Eye (tissue), 1 donor: Measurements from ENCODE around the gene ZNF276.
A peak's percentile ranks its signal among the peaks of the same experiment; 100 is the strongest.

Experiments used
- DNase-seq: peaks from one replicate; pipeline ENCODE4 v3.0.0-alpha.2; 2015

ZNF276 gene

DNA sequence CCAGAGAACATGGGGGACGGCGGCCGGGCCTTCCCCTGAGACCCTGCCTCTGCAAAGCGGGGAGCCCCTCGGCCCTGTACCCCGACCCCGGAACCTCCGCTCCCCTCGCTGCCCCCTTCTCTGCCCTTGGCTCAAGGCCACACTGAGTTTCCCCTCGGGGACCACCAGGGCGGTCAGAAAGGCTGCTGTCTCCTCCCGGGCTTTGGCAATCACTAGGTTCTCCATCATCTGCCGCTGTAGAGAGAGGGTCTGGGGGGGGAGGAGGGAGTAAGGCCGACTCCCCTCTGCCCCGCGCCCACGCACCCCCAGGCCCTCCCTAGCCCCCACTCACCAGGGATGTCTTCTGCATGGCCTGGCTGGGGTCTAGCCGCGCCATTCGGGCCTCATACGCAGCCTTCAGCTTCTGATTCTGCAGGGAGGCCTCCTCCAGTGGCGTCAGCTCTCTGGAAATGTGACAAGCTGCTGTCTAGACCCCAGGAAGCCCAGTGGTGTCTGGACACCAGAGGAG lies 9.0 kb upstream of the ZNF276 start:
- no peak for DNase-seq

DNA sequence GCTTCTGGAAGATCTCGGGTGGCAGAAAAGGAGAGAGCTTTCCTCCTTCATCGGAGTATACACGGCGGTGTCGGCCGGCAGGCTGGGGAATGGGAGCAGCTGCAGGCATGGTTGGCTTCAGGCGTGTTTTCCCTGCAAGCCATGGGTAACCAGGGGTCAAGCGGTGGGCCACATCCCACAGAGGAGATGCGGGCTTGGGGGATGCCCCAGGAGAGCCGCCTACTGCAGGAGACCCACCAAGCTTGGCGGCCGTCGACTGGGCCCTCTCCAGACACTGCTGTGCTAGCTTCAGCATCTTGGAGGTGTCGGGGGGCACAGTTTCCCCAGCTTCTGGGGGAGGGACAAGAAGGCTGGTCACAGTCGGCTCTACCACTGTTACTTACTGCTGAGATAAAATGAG lies 4.8 kb upstream of the ZNF276 start:
- no peak for DNase-seq

DNA sequence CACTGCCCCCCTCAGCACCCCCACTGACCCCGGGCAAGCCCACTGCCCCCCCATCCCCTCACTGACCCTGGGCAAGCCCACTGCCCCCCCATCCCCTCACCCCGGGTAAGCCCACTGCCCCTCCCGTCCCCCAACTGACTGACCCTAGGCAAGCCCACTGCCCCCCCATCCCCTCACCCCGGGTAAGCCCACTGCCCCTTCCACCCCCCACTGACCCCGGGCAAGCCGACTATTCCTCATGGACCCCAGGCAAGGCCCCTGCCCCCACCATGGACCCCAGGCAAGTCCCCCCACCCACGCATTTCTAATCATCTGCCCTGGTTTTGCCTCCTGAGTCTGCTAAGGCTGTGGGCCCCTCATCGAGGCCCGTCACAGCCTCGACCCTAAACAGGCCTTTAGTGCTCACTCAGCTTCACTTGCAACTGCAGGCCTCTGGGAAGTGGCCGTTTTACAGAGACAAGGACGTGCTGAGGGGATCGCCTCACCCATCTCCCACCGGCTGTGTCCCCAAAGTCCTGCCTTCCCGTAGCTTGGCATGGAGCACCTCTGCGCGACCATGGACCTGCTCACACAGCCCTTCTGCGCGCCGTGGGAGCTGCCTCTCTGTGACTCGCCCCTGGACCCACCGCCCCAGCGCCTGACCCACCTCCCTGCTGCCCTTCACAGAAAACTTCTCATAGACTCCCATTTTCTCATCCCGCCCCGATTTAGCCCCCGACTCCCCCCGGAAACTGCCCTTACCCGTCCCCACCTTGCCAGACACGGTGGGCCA lies 4.2 kb upstream of the ZNF276 start:
- DNase-seq = no peak

DNA sequence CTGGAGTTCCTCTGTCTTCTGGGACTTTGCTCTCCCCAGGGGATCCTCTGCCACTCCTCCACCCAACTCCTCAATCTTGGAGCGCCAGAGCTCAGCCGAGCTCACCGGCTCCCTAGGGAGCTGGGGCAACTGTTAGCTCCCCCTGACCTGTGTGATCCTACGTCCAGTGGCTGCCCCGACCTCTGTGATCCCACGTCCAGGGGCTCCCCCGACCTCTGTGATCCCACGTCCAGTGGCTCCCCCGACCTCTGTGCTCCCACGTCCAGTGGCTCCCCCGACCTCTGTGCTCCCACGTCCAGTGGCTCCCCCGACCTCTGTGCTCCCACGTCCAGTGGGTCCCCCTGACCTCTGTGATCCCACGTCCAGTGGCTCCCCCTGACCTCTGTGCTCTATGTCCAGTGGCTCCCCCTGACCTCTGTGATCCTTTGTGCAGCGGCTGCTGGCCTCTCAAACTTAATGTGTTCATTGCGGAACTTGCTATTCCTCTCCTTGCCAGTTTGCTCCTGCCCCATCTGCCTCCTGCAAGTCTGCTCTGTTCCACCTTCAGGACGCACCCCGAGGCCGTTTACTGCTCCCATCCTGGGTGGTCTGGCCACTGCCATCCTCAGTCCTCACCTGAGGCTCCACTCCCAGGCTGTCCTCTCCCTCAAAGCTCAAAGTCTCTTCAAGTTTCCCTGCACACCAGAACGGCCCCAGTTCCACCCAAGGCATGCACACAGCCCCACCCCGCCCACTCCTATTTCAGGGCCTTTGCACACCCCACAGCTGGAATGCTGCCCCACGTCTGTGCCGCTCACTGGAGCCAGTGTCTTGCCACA lies 3.4 kb upstream of the ZNF276 start:
- no peak for DNase-seq

DNA sequence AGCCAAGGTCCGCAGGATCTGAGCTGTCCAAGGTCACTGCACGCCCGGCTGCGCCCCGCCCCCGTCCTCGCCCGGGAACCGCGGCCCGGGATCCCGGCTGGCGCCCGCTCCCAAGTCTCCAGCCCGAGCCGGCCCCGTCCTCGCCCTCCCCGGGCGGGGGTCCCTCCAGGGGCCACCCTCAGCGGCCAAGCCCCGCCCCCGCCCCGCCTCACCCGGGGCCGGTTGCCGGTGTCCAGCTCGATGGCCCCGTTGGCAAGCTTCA lies 855 bp upstream of the ZNF276 start:
- DNase-seq = peak; percentile 79

DNA sequence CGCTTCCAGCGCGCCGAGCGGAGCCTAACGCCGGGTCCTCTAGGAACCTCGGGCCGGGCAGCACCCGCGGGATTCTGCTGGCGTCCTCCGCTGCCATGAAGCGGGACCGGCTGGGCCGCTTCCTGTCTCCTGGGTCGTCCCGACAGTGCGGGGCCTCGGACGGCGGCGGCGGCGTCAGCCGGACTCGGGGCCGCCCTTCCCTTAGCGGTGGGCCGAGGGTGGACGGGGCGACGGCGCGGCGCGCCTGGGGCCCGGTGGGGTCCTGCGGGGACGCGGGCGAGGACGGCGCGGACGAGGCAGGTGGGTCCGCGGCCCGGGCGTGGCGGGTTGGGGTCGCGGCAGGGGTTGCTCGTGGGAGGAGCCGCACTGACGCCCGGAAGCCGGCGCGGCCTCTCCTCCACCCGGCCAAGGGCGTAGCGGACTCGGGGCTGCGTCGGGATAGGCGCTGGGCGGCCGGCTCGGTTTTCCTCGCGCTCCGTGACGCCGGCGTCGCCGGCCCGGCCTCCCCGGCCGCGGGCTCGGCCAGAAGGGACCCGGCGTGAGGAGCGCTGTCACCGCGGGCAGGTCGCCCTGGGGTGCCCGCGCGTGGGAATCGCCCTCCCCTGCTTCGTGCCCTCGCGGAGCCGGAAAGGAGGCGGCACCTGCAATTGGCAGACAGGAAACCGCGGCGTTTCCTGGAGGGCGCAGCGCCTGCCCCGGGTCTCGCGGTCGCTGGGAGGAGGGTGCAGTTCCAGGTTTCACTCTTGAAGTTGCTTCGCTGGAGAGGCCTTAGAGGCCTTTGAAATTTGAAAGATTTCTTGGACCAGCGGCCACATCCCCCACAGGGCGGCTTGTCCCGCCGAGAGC lies 432 bp downstream of the ZNF276 start:
- peak; percentile 38 for DNase-seq

DNA sequence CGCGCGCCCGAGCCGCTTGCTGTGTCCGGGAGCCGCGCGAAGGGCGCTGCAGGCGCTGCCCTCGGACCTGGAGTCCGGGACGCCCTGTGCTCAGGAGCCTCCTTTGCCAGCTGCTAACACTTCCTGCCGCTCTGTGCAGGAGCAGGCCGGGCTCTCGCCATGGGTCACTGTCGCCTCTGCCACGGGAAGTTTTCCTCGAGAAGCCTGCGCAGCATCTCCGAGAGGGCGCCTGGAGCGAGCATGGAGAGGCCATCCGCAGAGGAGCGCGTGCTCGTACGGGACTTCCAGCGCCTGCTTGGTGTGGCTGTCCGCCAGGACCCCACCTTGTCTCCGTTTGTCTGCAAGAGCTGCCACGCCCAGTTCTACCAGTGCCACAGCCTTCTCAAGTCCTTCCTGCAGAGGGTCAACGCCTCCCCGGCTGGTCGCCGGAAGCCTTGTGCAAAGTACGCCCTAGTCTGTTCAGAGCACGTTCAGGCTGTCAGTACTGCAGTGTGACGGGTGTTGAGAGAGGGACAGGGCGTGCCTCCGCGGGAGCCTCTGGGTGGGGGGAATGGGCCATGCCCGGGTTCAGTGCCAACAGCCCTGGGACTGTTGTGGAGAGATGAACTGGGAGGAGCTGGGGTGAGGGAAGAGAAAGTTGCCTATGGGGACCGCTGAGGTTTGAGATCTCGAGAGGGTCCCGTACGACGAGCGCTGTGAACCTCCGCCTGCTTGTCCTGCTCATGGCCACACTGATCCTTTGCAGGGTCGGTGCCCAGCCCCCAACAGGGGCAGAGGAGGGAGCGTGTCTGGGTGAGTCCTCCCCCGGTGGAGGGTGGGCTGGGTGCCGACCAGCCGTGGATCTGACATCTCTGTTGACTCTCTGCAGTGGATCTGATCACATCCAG lies 1.3 kb downstream of the ZNF276 start:
- DNase-seq = peak; percentile 37

DNA sequence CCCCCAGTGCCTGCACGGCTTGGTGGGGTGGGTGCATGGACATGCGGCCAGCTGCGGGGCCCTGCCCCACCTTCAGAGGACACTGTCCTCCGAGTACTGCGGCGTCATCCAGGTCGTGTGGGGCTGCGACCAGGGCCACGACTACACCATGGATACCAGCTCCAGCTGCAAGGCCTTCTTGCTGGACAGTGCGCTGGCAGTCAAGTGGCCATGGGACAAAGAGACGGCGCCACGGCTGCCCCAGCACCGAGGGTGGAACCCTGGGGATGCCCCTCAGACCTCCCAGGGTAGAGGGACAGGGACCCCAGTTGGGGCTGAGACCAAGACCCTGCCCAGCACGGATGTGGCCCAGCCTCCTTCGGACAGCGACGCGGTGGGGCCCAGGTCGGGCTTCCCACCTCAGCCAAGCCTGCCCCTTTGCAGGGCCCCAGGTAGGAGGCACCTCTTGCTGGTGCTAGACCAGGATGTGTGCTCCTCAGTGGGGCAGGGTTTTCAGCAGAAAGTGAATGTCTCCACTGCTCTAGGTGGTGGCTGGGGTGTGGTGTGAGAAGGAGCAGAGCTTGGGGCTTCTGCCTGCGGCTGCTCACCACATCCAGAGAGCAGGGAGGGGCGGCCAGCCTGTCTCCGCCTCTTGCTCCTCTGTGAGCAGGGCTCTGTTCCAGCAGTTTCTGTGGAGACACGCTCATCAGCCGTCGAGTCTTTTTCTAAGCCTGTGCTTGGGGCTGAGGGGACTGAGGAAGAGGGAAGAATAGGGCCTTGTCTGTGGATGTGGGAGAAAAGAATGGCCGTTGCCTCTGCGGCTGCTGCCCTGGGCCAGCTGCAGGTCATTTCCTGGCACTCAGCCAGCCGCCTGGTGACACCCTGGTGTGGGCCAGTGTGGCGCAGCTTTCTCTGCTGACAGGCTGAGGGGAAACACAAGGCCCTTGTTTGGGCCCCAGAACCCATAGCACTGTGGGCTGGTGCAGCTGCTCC lies 2.2 kb downstream of the ZNF276 start:
- DNase-seq = no peak

DNA sequence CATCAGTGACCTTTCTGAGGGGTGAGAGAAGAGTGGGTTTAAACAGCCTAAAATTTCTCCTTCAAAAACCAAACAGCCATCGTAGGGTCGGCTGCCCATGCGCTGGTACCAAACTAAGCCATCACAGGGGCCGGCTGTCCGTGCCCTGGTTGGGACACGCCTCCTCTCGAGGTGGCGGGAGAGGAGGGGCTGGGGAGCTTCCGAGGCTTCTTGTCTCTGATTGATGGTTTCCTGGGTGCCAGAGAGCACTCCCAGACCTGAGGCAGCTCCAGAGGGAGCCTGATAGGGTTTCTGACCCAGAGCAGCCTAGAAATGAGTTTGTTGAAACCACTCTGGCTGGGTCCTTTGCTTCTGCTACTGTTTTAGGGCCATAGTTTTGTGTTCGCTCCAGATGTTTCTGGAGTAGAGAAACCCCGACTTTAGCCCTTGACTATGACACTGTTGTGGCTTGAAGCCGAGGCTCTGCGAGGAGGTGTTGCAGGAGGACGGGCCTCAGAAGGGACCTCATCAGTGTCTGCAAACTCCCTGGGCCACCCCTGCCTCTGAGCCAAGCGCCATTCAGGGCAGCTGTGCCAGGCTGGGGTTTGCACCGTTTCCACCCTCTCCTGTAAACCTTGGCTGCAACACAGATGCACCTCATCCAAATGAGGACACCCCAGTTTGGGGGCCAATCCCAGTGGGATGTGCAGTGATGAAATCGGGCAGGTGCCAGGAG lies 6.2 kb downstream of the ZNF276 start:
- no peak for DNase-seq

DNA sequence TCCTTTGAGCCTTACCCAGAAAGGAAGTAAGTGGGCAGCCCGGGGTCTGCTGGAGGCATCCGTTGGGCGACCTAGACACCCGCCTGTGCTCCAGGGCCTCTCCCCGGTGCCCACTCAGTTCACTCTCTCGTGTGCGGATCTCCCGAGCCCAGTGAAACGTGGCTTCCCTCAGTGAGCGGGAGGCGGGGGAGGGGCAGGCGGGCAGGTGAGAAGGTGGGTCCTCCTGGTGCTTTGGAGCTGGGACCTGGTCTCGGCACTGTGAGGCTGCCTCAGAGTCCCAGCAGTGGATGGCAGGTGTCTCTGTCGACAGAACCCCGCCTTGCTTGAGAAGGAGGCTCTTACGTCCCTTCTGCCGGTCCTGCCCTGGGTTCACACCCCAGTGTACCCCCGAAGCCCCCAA lies 8.0 kb downstream of the ZNF276 start:
- no peak for DNase-seq

DNA sequence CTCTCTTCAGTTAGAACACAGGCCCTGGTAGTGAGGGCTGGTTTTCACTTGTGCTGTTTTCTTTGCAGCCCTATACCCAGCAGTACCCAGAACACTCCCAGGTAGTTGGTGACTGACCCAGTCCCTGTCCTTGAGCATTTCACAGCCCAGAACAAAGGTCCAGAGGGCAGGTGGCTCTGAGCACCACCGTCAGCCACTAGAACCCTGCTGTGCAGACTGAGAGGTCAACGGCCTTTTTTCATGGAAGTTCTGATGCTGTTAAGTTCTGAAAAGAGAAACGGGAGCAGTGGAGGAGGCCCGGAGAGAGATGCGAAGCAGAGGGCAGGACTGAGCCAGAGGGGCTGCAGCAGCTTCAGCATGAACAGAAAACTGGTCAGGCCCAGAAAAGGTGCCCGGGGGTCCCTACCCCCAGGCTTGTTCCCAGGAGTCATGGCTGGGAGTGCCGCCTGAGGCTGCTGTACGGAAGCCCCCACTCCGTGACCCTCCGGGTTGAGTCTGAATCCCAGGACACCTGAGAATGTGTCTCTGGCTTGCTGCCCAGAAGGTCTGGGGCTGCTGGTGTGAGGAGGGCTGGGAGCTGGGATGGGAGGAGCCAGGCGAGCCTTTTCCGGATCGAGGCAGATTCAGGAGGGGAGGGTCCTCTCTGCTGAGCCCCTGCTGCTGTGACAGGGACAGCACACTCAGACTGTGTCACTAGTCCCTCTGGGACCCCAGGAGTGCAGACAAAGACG lies 8.7 kb downstream of the ZNF276 start:
- peak; percentile 28 for DNase-seq

DNA sequence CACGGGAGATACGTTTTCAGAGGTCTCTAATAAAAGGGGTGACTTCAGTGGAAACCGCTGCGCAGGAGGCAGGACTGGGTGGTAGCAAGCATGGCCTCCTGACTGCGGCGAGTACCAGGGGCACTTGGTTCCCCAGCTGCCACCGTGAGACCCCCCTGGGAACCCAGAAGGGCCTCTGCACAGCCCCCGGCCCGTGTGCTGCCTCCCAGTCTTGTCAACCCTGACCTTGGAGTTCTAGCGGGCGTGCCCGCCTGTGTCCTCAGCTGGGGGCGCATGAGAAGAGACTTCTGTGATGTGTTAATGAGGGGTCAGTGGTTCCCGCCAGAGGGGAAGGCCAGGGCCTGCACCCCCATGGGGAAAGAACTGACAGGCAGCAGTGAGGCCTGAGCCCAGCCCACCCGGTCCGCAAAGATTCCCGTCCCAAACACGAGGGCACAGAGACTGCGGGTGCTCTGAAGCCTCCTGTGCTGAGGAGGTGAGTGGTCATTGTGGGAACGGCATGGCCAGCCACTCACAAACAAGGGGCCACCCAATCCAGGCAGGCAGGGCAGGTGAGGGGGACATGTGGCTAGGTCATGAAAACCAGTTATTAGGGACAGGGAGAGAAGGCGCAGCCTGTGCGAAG lies 9.4 kb downstream of the ZNF276 start:
- no peak for DNase-seq

DNA sequence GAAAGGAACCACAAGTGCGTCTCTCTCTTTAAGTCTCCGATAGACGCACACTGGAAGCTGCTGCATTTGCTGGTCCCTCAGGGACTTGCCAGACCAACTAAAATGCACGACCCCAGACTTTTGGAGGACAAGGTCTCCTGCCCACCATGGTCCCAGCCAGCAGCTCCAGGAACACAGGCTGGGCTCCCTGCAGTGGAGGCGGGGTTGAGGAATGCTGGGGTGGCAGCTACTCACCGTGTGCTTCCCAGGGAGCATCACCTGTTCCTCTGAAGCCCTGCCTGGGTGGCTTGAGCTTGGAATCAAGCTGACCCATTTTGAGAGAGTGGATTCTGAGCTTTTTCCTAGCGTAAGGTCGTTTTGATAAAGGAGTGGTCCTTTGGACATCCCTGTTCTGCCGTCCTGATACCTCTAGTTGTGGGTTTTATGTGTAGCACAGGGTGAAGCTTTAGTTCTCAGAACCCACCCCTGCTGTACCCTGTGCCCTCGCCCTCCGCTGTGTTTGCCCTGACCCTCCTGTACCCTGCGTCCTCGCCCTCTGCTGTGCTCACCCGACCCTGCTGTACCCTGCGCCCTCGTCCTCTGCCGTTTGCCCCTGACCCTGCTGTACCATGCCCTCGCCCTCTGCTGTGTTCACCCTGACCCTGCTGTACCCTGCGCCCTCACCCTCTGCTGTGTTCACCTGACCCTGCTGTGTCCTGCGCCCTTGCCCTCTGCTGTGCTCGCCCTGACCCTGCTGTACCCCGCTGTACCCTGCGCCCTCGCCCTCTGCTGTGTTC lies 11.0 kb downstream of the ZNF276 start:
- DNase-seq = no peak

DNA sequence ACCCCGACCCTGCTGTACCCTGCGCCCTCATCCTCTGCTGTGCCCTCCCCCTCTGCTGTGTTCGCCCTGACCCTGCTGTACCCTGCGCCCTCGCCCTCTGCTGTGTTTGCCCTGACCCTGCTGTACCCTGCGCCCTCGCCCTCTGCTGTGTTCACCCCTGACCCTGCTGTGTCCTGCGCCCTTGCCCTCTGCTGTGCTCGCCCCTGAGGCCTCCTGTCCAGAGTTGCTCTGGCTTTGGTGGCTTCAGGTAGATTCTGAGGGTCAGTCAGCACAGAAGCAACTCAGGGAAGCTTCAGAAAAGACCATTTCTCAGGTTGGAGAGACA lies 11.5 kb downstream of the ZNF276 start:
- DNase-seq = no peak

DNA sequence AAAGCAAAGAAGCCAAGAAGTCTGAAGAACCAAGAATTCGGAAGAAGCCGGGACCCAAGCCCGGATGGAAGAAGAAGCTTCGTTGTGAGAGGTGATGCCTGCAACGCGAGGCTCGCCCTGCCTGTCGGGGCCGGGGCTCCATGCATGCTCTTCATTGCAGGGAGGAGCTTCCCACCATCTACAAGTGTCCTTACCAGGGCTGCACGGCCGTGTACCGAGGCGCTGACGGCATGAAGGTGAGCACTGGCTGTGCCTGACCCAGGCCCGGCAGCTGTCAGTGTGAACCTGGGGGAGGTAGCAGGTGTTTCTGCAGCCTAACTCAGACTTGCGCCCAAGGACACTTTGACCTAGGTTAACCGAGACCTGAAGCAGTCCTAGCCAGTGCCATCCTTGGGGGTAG lies 12.0 kb downstream of the ZNF276 start:
- no peak for DNase-seq

DNA sequence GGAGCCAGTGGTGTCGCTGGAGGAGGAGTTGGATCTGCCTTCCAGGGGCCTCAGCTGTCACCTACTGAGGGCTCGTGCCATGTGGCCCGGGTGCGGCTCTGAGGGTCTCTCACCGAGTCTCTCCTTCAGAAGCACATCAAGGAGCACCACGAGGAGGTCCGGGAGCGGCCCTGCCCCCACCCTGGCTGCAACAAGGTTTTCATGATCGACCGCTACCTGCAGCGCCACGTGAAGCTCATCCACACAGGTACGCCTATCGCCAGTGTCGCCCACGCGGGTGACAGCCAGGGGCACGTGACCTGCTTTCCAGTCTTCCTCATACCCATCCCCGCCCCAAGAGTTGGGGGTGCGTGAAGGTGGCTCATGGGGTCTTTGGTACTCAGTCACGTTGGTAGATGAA lies 12.5 kb downstream of the ZNF276 start:
- DNase-seq = no peak

DNA sequence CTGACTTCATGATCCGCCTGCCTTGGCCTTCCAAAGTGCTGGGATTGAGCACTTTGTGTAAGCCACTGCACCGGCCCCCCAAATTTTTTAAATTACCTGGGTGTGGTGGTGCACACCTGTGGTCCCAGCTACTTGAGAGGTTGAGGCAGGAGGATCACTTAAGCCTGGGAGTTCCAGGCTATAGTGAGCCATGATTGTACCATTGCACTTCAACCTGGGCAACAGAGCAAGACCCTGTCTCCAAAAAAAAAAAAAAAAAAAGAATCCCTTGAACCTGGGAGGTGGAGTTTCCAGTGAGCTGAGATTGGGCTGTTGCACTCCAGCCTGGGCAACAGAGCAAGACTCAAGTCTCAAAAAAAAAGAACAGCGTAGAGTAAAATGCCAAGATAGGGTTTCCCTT lies 15.2 kb downstream of the ZNF276 start:
- DNase-seq = no peak

DNA sequence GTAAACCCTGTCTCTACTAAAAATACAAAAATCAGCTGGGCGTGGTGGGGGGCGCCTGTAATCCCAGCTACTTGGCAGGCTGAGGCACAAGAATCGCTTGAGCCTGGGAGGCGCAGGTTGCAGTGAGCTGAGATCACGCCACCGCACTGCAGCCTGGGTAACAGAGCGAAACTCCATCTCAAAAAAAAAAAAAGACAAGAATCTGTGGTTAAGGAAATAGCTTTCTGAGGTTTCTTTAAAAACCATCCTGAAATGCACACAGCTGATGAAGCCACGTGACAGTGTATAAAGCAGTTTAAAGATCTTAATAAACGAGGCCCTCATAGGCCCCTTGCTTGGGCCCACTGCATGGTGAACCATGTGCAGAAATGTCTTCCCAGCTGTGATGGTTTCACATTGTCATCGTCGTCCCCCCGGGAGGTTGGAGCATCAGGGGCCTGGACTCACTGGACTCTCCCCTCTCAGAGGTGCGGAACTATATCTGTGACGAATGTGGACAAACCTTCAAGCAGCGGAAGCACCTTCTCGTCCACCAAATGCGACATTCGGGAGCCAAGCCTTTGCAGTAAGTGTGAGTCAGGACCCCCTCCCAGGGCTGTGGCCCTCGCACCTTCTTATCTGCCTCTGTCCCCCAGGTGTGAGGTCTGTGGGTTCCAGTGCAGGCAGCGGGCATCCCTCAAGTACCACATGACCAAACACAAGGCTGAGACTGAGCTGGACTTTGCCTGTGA lies 16.2 kb downstream of the ZNF276 start:
- DNase-seq = no peak
